ENCODE data around the gene CSGALNACT2.

The CSGALNACT2 gene

GRCh38 chr10:43204042-43204942 is 66.0 kb downstream of the CSGALNACT2 start:
- peak; percentile 36 for DNase-seq (ENCODE audit: low spot score)

GRCh38 chr10:43204943-43205671 is 66.9 kb downstream of the CSGALNACT2 start:
- DNase-seq (ENCODE audit: low spot score): peak; percentile 68

DNA sequence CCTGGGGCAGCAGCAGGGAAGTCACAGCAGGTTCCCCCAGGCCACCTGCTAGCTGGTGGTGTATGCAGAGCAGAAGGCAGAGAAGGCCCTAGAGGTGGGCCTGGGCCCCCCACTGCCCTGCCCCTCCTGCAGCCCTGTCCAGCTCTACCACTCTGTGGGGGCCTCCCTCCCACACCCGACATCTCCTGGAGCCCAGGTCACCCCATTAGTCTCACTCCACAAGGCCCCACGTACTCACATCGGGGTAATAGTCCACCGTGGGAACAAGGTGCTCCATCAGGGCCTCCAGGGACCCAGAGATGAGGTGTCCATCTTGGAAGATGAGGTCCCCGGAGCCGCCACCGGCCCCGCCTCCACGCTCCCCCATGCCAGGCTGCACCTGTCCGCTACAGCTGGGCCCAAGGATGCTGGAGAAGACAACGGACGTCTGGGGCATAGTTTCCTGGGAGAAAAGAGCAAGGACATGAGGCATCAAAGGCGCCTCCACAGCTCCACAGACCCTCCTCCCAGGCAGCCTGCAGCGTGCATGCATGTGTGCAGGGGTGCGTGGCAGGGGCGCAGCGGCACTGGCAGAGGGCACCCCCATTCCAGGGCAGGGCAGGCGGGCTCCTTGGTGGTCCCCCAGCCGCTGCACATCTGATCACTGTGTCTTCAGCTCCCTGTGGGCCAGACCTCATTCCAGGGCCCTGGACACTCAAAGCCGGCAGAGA is 67.6 kb downstream of the CSGALNACT2 start:
- peak; percentile 59 for DNase-seq (ENCODE audit: low spot score)

- DNase-seq (ENCODE audit: low spot score): peak; percentile 46
Observed at GRCh38 chr10:43206391-43207235, 68.4 kb downstream of the CSGALNACT2 start.

- peak; percentile 51 for DNase-seq (ENCODE audit: low spot score)
Observed at GRCh38 chr10:43208147-43209073, 70.2 kb downstream of the CSGALNACT2 start.

DNA sequence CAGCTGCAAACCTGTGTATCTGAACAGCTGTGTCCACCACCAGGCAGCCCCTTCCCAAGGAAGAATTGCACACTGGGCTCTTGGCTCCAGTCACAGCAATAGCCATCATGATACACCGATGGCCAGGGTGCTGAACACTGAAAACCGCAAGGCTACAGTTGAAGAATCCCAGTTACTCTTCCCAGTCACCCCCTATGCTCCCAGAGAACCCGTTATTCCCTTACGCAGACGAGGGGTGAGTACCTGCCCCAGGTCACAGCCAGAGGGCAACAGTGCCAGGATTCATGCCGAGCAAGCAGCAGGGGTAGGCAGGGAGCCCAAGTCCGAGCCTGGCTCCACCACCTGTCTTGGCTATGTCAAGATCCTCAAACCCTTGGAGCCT is 70.8 kb downstream of the CSGALNACT2 start:
- peak; percentile 44 for DNase-seq (ENCODE audit: low spot score)

- DNase-seq (ENCODE audit: low spot score): peak; percentile 38
Observed at GRCh38 chr10:43209651-43210141, 71.5 kb downstream of the CSGALNACT2 start.

- DNase-seq (ENCODE audit: low spot score): no peak
Observed at GRCh38 chr10:43210556-43210955, 72.3 kb downstream of the CSGALNACT2 start.

DNA sequence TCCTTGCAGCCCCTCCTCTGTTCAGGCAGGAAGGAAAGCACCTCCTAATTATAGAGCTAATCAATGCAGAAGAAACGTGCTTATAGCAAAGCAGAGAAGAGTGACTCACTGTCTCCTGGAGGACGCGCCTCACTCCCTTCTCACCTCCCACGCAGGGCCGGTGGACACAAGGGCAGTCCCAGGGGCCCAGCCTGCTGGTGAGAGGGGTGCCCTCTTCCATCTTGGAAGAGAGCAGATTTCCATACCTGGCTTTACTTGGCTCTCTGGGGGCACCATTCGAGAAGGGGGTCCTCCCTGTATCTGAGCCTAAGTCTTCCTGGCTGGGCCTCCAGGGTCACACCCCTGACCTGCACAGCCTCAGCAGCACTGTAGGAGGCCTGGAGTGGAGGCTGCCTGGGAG is 72.8 kb downstream of the CSGALNACT2 start:
- no peak for DNase-seq (ENCODE audit: low spot score)

- no peak for DNase-seq (ENCODE audit: low spot score)
Observed at GRCh38 chr10:43211431-43212042, 73.3 kb downstream of the CSGALNACT2 start.

- DNase-seq (ENCODE audit: low spot score): no peak
Observed at GRCh38 chr10:43212043-43212721, 73.9 kb downstream of the CSGALNACT2 start.

- no peak for DNase-seq (ENCODE audit: low spot score)
Observed at GRCh38 chr10:43214071-43214955, 76.1 kb downstream of the CSGALNACT2 start.

GRCh38 chr10:43214956-43215561 is 76.8 kb downstream of the CSGALNACT2 start:
- DNase-seq (ENCODE audit: low spot score): no peak

DNA sequence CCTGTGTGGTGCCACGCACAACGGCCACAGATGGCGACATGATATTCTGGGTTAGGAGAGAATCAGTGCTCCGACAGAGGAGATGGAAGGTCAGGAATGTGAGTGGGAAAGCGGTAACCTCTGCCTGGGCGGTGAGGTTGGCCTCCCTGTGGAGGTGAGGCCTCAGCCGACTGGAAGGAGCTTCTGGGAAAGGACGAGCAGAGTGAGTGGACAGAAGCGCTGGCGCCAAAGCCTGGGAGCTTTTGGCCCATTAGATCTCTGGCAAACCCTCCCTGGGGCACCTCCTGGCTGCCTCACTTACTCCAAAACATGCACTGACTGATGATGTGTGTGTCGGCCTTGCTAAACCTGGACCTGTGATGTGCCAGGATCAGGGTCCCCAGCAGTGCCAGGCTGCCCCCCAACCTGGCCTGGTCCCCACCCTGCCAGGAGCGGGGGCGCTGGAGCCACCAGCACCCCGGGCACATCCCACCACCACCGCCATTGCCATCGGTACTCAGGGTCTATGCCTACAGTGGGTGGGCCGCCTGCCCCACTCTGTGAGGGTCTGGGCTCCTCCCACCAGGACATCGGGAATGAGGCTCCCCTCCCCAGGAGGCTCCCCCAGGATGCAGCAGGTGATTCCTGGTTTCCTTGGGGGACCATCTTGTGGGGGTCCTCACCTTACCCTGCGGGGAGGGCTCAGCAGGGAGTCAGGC is 77.7 kb downstream of the CSGALNACT2 start:
- DNase-seq (ENCODE audit: low spot score): no peak

- no peak for DNase-seq (ENCODE audit: low spot score)
Observed at GRCh38 chr10:43216931-43217562, 78.8 kb downstream of the CSGALNACT2 start.

DNA sequence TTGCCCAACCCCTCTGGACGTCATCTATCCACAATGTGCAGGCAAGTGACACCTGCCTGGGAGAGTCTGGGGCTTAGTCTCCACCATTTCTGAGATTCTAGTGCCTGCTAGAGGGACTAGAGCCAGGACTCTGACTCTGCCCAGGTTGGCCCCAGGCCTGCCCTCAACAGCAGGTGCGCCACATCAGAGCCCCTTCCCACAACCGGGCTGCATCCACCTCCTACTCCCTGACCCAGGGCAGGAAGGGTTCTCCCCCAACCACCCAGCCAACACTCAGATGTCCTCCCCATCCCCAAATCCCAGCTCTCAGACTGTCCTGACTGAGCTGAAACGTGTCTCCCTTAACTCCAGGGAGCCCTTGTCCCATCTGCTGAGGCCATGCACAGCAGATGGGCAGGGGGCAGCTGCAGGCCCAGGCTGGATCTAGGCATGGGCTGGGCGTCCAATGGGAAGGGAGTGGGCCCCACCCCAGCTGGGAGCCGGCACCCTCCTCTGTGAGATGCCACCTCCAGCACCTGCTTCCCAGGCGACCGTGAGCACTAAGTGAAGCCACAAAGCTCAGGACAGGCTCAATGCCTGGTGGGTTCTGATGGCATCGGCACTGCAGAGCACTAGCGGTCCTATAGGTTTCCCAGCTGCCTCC is 79.4 kb downstream of the CSGALNACT2 start:
- no peak for DNase-seq (ENCODE audit: low spot score)

Measured in left forelimb (tissue), 1 donor.